Stimulated activated CD8-positive, alpha-beta memory T cell treated with anti-CD3 and anti-CD28 coated beads, Interleukin-7, amount 100 ng/mL, for 1 hour (primary cell): ENCODE results near the gene BBS9.

Experiments
- DNase-seq, 2 donors: peaks; one replicate each; pipeline ENCODE4 v3.0.0-alpha.2; 2020; ENCODE audit warnings: low read depth in 2 of 2

Gene BBS9

DNA sequence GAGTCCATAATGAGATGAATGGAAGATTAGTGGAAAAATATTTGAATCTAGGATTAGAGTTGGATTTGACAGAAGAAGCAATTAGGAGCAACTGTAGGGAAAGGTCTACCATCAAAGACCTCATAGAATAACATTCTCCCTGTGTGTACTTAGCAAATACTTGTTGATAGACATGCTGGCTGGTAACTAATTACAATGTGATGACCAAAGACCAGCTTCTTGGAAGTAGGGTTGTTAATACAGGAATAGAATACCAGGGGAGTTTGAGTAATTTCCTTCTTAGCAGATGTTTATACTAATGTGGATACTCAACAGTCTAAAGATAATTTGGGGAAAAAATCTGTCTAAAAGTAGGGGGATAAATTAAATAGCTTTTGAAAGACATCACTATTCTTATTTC is 418.5 kb downstream of the BBS9 start:
- DNase-seq, result no peak

DNA sequence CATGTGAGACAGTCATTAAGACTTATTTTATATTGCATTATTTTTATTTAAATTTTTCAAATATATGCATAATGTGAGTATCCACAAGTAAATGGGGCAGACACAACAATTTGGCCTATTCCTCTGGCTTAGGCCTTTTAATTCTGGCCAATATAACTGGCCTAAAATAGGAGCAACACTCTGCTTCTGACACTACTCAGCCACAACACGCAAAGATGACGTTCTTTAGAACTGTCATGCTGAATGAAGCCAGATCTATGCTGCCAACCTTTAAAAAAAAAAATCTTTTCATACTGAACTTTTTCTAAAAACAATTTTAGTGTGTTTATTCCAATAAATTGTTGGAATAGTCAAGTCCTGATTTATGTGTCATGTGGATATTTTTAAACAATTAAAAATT is 421.0 kb downstream of the BBS9 start:
- DNase-seq, result no peak

DNA sequence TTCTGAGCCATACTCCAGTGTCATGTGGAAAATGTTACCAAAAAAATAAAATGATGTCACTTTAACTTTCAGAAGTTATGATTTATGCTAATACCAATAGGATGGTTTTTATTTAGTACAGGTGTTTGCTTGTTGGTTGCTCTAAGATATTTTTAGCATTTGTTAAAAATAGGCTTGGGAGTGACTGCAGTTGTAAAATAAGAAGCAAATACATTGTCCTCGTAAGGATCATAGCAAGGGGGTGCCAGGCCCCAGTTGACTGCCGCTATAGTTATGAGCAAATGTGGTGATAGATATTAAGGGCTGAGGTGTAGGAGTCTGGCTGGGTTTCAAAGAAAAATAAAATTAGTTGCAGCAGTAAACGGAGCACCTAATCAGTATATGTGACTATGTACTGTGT is 421.6 kb downstream of the BBS9 start:
- DNase-seq, result no peak

DNA sequence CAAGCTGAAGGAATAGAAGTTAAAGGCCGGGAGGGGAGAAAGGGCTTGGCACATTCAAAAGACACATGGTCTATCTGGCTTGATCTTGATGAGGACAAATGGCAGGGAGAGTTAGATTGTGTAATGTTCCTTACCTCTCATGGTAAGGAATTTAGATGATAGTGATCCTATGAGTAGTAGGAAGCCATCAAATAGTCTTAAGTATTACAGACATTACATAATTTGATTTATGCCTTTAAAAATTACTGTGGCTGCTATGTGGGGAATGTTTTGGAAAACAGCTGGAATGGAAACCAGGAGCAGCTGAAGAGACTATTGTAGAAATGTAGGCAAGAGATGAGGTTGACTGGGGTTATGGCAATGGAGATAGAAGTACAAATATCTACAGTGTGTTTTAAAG is 424.7 kb downstream of the BBS9 start:
- no peak for DNase-seq

DNA sequence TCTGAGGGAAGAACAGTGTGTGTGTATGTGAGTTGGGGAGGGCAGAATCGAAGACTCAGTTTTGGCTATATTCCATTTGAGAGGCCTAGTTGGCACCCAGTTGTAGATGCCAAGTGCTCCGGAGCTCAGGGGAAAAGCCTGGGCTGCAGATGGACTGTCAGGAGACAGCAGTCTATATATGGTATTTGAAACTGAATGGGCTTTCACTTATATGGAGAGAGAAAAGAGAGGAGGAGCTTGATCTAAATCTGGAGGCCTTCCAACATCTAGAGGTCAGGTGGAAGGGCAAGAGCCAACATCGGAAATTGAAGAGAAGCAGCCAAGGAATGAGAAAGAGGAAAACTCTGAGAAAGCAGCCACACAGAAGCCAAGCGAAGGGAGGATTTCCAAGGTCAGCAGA is 425.2 kb downstream of the BBS9 start:
- DNase-seq, result no peak

DNA sequence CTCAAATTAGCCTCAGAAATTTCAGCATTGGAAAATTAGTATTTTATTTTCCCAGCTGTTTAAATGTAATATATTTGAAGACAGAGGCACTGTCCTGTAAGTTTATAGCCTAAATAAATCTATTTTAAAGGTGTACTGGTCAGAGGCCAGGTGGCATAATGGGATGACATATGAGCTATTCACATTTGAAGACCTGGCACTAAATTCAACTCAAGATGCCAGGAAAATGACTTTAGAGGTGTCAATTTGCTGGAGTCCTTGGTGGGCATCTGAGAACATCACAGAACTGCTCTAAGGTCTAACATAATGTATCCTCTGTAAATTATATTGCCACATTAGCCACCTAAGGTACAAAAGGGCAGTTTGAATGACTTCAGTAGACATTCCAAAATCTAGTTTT is 427.1 kb downstream of the BBS9 start:
- DNase-seq, result no peak

DNA sequence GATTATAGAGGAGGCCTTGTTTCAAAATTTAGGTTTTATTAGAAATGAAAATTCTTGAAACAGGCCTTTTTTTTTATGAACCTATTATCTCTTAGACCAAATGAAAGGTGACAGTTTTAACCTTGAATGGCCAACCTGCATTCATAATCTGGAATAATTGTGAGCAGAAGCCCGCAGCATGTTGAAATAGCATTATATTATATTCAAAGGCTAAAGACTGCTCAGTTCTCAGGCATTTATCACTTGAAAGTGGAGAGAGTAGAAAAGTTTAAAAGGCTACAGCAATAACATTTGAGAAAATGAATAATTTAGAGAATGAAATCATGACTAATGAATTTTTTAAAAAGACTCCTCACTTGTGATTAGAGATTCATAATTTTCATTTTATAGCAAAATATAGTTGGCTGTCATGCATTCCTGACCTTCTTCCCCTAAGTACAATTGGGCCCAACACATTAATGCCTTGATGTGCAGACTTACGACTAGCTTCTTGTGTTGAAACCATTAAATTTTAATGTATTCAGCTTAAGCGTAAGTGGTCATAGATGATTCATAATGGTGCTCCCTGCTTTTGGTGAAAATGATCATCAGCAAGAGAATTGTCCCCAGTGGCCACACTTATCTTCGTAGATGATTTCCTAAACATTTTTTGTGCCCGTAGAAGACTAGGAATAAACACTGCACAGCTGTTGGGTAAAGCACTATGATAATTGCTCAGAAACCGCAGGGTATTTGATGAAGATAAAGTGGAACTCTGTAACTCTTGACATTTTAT is 429.4 kb downstream of the BBS9 start:
- no peak for DNase-seq

GRCh38 chr7:33559324-33559710 is 430.0 kb downstream of the BBS9 start:
- DNase-seq, result no peak

DNA sequence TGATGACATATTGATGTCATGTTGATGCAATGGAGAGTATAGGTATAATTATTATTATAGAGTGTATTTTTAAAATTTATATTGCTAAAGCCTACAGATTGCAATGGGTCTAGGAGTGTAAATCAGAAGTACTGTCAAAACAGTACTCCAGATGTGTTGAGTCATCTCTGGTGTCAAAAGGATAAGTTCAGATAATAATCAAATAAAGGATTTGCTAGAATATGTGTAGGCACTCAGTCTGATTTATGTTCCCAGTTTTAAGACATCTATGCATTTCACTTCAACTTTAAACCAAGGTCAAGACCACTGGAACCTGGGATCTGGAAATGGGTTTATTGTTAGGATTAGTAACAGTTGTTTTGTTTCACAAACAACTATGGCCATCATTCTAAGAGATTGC is 433.6 kb downstream of the BBS9 start:
- DNase-seq, result no peak

DNA sequence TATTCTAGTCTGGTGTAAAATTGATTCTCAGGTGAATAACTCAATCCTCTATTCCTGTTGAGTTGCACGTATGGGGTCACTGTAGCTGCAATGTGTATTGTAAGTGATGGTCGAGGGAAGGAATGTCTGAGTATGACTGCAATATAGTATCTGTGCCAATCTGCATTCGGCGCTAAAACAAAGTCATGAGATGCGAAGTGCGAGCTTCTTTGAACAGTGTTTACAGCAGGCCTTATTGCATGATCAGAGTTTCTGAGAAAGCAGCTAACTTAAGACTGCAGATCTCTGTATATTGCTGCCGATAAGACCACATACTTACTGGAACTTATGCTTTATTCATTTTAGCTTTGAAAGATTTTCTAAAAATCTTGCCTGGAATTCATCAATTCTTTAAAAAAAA is 434.3 kb downstream of the BBS9 start:
- no peak for DNase-seq

- DNase-seq, result no peak
Measured at GRCh38 chr7:33578166-33578565, 448.8 kb downstream of the BBS9 start.

- DNase-seq, result no peak
Measured at GRCh38 chr7:33578881-33579672, 449.7 kb downstream of the BBS9 start.

GRCh38 chr7:33579673-33579960 is 450.3 kb downstream of the BBS9 start:
- DNase-seq, result no peak

GRCh38 chr7:33581236-33581635 is 451.9 kb downstream of the BBS9 start:
- no peak for DNase-seq

GRCh38 chr7:33582104-33582503 is 452.7 kb downstream of the BBS9 start:
- no peak for DNase-seq

DNA sequence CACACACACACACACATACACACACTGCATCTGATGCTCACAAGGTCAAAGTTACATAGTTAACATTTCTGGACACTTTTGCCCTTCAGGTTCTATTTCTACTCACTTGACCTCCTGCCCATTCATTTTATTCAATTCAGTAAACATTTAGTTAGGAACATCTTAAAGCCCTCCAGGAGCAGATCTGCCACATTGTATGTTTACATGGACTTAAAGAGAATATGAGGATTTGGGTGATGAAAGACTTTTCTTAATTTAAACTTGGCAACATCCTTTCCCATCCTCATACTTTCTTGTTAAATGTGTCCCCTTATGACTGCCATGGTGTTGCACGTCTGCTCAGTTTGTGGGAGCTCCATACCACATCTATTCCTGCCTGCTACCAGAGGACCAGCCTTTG is 453.2 kb downstream of the BBS9 start:
- no peak for DNase-seq

- DNase-seq, result no peak
Measured at GRCh38 chr7:33589911-33590310, 460.5 kb downstream of the BBS9 start.

- DNase-seq, result no peak
Measured at GRCh38 chr7:33590916-33591315, 461.6 kb downstream of the BBS9 start.

DNA sequence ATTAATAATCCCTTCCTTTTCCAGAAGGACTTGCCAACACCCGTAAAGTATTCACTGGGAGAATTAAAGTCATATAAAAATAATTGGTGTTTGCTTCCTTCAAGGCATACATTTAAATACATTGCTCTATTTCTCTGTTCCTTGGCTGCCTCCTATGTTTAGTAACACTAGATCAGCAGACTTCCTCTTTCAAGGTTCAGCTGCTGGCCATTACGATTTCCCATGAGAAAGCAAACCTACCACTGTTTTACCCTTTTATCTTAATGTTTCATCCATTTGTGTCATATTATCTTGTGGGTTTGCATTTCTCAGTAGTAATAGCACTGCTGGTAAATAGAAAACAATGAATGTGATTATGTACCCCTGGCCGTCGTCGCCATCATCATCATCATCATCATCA is 462.1 kb downstream of the BBS9 start:
- DNase-seq, result no peak

DNA sequence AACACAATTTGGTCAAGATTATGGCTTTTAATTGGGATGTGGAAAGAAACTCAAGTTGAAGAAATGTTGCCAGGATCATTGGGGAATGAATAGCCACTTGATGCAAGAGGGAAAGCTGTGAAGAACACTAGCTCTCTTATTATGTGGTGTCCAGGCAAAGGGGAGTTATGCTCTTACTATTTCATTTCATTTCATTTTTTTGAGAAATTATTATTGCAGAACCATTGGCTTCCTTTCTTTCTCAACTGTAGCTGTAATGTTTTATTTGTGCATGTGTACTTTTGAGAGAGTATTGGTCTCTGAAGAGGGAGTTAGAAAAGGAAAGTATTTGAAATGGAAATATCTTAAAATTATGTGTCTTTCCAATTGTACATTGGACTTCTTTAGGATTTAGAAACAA is 463.4 kb downstream of the BBS9 start:
- DNase-seq, result no peak

DNA sequence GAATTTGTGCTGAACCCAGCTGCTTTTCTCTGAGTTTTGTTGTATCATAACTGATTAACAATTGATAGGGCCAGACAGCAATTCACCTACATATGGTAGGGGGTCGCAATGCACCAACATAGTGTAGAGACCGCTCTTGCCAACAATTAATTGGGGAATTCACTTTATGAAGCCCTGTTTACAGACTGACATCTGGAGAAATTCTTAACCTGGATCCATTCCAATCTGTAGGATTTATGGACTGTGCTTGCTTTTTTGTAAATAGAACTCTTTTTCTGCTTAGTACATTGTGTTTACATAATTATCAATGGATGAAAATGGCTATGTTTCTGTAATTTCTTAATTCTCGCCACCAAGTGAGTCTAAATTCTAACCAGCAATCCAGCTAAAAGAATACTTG is 464.2 kb downstream of the BBS9 start:
- DNase-seq, result no peak

DNA sequence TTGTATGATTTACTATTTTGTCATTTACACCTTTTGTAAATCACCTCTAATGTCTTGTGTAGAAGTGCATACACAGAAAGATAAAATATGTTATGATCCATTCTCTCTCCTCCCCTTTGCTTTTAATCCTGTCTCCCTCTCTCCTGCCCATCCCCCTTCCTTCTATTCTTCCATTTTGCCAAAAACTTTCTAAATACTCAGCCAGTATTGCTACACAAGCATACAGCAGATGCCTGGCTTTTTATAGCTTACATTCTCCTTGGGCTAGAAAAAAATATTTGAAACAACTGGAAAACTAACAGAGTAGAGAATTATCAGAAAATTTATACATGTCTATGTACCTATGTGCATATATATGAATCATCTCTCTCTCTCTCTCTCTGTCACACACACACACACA is 467.3 kb downstream of the BBS9 start:
- DNase-seq, result no peak

GRCh38 chr7:33597181-33597580 is 467.8 kb downstream of the BBS9 start:
- DNase-seq, result no peak

- DNase-seq, result no peak
Measured at GRCh38 chr7:33601101-33601500, 471.7 kb downstream of the BBS9 start.
